GM23338 (cell line): ENCODE results near the gene KDM1A. TPM values are rescaled to one million over a fixed set of nuclear protein-coding genes. Genes with fewer than 3 reads are reported as not detected.

Experiments used
- POLR2AphosphoS5 ChIP-seq: IDR thresholded peaks from 2 replicates; pipeline ENCODE4 v1.6.1; 2016; ENCODE audit warnings: antibody characterized with exemption, low read depth
- ZNF114 ChIP-seq: fragments of 250-450 bp; sonication (Bioruptor Pico); IDR thresholded peaks from 2 replicates; pipeline ENCODE4 v1.5.0; 2020; ENCODE audit warnings: mild to moderate bottlenecking, moderate library complexity
- ZNF331 ChIP-seq: fragments of 250-450 bp; sonication (Bioruptor Pico); IDR thresholded peaks from 2 replicates; pipeline ENCODE4 v1.5.0; 2020; ENCODE audit warnings: low read depth, mild to moderate bottlenecking, moderate library complexity
- microRNA-seq: library from miRNA; unstranded; fragments of <30 nt; microRNA quantifications from one replicate; pipeline ENCODE4, GENCODE V29; 2017
- polyA plus RNA-seq: library from polyadenylated mRNA; unstranded; fragments of >200 nt; fragmentation: Nextera tagmentation; extraction: Ambion mirVana; gene quantifications from 2 replicates; pipeline ENCODE4 v1.2.1, GENCODE V29; 2016
- small RNA-seq: library from RNA; depleted of rRNA; stranded (forward); fragments of <200 nt; gene quantifications from one replicate; pipeline ENCODE3, GENCODE V24; 2014; ENCODE audit warnings: low replicate concordance
- total RNA-seq: library from RNA; depleted of rRNA; stranded (reverse); fragments of >200 nt; shearing (Covaris generic); gene quantifications from 2 replicates; pipeline ENCODE4 v1.2.3, GENCODE V29; 2014; rRNA removed
- TF ChIP-seq, protein P1 (sequence below): IDR thresholded peaks from one replicate; pipeline ENCODE4 v1.6.1; 2018; ENCODE audit warnings: antibody characterized with exemption; ENCODE audit not compliant: unreplicated experiment

The KDM1A gene
- total and polyA plus RNA-seq, 2 experiments from 2014 or later, result 86.4 to 252 TPM

DNA sequence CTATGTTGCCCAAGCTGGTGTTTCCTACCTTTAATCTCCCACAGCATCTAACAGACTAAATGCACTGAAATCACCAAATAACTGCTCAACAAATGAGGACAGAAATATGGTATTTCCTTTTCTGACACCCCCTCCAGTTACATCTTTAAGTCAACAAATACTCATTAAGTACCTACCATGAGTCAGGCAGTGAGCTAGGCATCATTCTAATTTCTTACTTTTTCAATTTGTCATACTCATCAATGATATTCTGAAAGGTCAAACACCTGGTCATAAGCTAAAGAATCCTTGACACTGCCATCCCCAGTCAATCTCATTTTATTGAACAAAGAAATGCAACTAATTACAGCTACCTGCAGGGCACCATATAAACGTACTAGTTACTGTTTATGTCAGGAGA lies 112.8 kb downstream of the KDM1A start (continued):
- TF ChIP-seq, protein P1, sequence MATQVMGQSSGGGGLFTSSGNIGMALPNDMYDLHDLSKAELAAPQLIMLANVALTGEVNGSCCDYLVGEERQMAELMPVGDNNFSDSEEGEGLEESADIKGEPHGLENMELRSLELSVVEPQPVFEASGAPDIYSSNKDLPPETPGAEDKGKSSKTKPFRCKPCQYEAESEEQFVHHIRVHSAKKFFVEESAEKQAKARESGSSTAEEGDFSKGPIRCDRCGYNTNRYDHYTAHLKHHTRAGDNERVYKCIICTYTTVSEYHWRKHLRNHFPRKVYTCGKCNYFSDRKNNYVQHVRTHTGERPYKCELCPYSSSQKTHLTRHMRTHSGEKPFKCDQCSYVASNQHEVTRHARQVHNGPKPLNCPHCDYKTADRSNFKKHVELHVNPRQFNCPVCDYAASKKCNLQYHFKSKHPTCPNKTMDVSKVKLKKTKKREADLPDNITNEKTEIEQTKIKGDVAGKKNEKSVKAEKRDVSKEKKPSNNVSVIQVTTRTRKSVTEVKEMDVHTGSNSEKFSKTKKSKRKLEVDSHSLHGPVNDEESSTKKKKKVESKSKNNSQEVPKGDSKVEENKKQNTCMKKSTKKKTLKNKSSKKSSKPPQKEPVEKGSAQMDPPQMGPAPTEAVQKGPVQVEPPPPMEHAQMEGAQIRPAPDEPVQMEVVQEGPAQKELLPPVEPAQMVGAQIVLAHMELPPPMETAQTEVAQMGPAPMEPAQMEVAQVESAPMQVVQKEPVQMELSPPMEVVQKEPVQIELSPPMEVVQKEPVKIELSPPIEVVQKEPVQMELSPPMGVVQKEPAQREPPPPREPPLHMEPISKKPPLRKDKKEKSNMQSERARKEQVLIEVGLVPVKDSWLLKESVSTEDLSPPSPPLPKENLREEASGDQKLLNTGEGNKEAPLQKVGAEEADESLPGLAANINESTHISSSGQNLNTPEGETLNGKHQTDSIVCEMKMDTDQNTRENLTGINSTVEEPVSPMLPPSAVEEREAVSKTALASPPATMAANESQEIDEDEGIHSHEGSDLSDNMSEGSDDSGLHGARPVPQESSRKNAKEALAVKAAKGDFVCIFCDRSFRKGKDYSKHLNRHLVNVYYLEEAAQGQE, result no peak
- TF ChIP-seq ZNF331, result no peak
- no peak for TF ChIP-seq POLR2AphosphoS5
- TF ChIP-seq ZNF114 (CRISPR knock-in tag), result no peak

Small RNA genes within 50 kb of the gene (microRNA-seq; reads per million reads assigned to microRNA genes)
- gene MIR3115 (not detected), gene MIR4419A (not detected)

Small RNA genes within 50 kb of the gene (small RNA-seq; reads per million reads assigned to genes)
- gene MIR3115 (0.10 reads per million), gene MIR4419A (not detected)

Other genes starting within 250 kb of the KDM1A start
- gene LACTBL1, start 46.6 kb upstream of the KDM1A start, total RNA-seq, result not detected in 2 replicates
- gene LACTBL1, start 46.6 kb upstream of the KDM1A start, polyA plus RNA-seq, result not detected in 2 replicates
- gene TEX46, start 3.6 kb upstream of the KDM1A start, total RNA-seq, result not detected in 2 replicates
- 0.66 TPM in 1 of 2 replicates, not detected in the other for gene TEX46, start 3.6 kb upstream of the KDM1A start, polyA plus RNA-seq
- gene LUZP1, start 149.4 kb downstream of the KDM1A start, total RNA-seq, result 44.1 and 45.7 TPM in 2 replicates
- gene LUZP1, start 149.4 kb downstream of the KDM1A start, polyA plus RNA-seq, result 125 and 152 TPM in 2 replicates
- 4.1 and 4.7 TPM in 2 replicates for gene HTR1D, start 198.0 kb downstream of the KDM1A start, total RNA-seq
- gene HTR1D, start 198.0 kb downstream of the KDM1A start, polyA plus RNA-seq, result 2.1 and 2.4 TPM in 2 replicates